ENCODE results near the gene DIRAS2. TPM values are rescaled to one million over a fixed set of nuclear protein-coding genes. Genes with fewer than 3 reads are reported as not detected.

Gene DIRAS2
- total RNA-seq, 1 donor from 2014 or later = not detected

- TF ChIP-seq, protein P1, sequence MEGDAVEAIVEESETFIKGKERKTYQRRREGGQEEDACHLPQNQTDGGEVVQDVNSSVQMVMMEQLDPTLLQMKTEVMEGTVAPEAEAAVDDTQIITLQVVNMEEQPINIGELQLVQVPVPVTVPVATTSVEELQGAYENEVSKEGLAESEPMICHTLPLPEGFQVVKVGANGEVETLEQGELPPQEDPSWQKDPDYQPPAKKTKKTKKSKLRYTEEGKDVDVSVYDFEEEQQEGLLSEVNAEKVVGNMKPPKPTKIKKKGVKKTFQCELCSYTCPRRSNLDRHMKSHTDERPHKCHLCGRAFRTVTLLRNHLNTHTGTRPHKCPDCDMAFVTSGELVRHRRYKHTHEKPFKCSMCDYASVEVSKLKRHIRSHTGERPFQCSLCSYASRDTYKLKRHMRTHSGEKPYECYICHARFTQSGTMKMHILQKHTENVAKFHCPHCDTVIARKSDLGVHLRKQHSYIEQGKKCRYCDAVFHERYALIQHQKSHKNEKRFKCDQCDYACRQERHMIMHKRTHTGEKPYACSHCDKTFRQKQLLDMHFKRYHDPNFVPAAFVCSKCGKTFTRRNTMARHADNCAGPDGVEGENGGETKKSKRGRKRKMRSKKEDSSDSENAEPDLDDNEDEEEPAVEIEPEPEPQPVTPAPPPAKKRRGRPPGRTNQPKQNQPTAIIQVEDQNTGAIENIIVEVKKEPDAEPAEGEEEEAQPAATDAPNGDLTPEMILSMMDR (IDR thresholded peaks at IDR 0.05) = no peak
Measured at GRCh38 chr9:90612957-90613356, 29.7 kb downstream of the DIRAS2 start.

GRCh38 chr9:90611568-90611967 is 31.1 kb downstream of the DIRAS2 start:
- H3K4me1 ChIP-seq = no peaks in the 10 kb centered on the region
- no peaks in the 10 kb centered on the region for H3K9me3 ChIP-seq
- H3K27ac ChIP-seq = no peak overlapping the region
- intact Hi-C loops (cut with DNase I) = no loop called here
- H3K36me3 ChIP-seq = no peaks in the 10 kb centered on the region
- TF ChIP-seq, protein P1 (IDR thresholded peaks at IDR 0.05) = no peak
- DNase-seq (ENCODE audit: low spot score in 2 of 2) = no peak
- H3K4me3 ChIP-seq = no peak overlapping the region
- H3K27me3 ChIP-seq = no peaks in the 10 kb centered on the region

More at GRCh38 chr9:90612957-90613356, 29.7 kb downstream of the DIRAS2 start:
- H3K36me3 ChIP-seq = no peaks in the 10 kb centered on the region
- intact Hi-C loops (cut with DNase I) = no loop called here
- no peak overlapping the region for H3K27ac ChIP-seq
- no peaks in the 10 kb centered on the region for H3K9me3 ChIP-seq
- DNase-seq (ENCODE audit: low spot score in 2 of 2) = no peak
- no peaks in the 10 kb centered on the region for H3K27me3 ChIP-seq
- no peak overlapping the region for H3K4me3 ChIP-seq
- H3K4me1 ChIP-seq = no peaks in the 10 kb centered on the region

- H3K4me3 ChIP-seq = no peak overlapping the region
Measured at GRCh38 chr9:90611121-90611520, 31.5 kb downstream of the DIRAS2 start.

DNA sequence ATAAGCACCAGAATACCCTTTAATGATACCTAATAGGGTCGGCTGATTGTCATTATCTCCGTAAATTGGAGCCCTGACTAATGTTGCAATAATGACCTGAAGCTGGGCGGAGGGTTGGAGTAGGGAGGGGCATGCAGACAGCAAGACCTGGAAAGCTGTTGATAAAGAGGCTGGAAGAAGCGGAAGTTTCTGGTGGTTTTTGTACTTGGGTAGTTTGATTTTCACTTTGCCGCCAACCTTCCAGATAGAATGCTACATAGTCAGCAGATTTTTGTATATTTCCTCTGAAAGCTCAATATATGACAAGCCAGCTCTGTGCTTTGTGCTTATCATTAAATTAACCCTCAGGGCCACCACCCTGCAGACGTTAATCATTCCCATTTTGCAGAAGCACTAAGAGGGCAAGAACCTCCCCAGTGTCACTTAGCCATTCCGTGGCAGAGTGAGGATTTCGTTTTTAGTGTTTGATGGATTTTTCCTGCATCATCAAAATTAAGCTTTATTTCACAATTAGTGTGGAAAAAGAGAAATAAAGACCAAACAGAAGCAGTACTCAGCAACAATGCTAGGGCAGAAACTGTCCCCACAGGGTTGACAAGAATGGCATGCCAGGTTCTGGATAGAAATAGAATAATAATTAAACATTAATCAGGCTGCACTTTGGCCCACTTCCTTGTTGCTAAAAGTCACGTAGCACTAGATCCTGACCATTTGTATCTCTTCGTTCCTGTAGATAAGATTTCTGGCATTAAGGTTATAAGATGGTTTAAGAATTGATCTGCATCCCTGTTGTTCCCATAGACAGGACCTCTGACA is 34.7 kb downstream of the DIRAS2 start:
- intact Hi-C loops (cut with DNase I) = no loop called here
- H3K9me3 ChIP-seq = no peaks in the 10 kb centered on the region
- no peaks in the 10 kb centered on the region for H3K27me3 ChIP-seq
- H3K27ac ChIP-seq = no peak overlapping the region
- no peaks in the 10 kb centered on the region for H3K4me1 ChIP-seq
- no peaks in the 10 kb centered on the region for H3K36me3 ChIP-seq
- DNase-seq (ENCODE audit: low spot score in 2 of 2) = no peak
- TF ChIP-seq, protein P1 (IDR thresholded peaks at IDR 0.05) = no peak
- H3K4me3 ChIP-seq = no peak overlapping the region

More at GRCh38 chr9:90611121-90611520, 31.5 kb downstream of the DIRAS2 start:
- TF ChIP-seq, protein P1 (IDR thresholded peaks at IDR 0.05) = no peak
- DNase-seq (ENCODE audit: low spot score in 2 of 2) = no peak
- no peaks in the 10 kb centered on the region for H3K27me3 ChIP-seq
- H3K9me3 ChIP-seq = no peaks in the 10 kb centered on the region
- H3K36me3 ChIP-seq = no peaks in the 10 kb centered on the region
- no peak overlapping the region for H3K27ac ChIP-seq
- intact Hi-C loops (cut with DNase I) = no loop called here
- H3K4me1 ChIP-seq = no peaks in the 10 kb centered on the region

GRCh38 chr9:90600029-90600428 is 42.6 kb downstream of the DIRAS2 start:
- TF ChIP-seq, protein P1 (IDR thresholded peaks at IDR 0.05) = no peak
- Histone ChIP-seq H3K9me3 (no peaks in the 10 kb centered on the region), H3K4me1 (no peaks in the 10 kb centered on the region), H3K27ac (no peak overlapping the region), H3K4me3 (no peak overlapping the region), H3K36me3 (no peaks in the 10 kb centered on the region), H3K27me3 (no peaks in the 10 kb centered on the region)
- intact Hi-C loops (cut with DNase I) = no loop called here
- no peak for DNase-seq (ENCODE audit: low spot score in 2 of 2)

All from ascending aorta (tissue), 2 donors.